B cell (primary cell): ENCODE measurements around the gene STEAP1.

Experiments
- EZH2 ChIP-seq: IDR thresholded peaks from 2 replicates; pipeline ENCODE4 v1.6.1; 2012; ENCODE audit warnings: borderline replicate concordance, low read depth, mild to moderate bottlenecking, moderate library complexity, low read length; ENCODE audit not compliant: insufficient read depth, poor library complexity, severe bottlenecking
- TF ChIP-seq, protein P1 (sequence below): fragments of 200-600 bp; IDR thresholded peaks from one replicate; pipeline ENCODE4 v1.8.0; 2022; ENCODE audit warnings: antibody characterized with exemption, mild to moderate bottlenecking

DNA sequence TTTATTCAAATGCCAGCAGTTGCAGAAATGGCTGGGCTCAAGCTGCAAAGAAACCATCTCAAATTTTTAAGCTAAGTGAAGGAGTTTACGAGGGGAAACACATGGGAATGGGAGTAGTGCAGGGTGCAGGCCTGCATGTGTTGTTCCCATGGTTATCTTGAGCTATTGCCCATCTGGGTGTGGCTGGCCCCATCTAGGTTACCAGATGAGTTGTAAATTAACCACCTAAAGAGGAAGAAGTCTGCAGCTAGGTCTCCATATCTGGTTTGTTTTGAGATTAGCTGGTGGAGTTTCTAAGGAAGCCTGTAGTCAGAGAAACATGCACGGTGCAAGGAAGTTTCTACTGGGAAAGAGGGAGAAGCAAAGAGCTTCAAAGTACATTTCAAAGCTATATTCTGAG, 34.0 kb downstream of the STEAP1 start:
- TF ChIP-seq, protein P1, sequence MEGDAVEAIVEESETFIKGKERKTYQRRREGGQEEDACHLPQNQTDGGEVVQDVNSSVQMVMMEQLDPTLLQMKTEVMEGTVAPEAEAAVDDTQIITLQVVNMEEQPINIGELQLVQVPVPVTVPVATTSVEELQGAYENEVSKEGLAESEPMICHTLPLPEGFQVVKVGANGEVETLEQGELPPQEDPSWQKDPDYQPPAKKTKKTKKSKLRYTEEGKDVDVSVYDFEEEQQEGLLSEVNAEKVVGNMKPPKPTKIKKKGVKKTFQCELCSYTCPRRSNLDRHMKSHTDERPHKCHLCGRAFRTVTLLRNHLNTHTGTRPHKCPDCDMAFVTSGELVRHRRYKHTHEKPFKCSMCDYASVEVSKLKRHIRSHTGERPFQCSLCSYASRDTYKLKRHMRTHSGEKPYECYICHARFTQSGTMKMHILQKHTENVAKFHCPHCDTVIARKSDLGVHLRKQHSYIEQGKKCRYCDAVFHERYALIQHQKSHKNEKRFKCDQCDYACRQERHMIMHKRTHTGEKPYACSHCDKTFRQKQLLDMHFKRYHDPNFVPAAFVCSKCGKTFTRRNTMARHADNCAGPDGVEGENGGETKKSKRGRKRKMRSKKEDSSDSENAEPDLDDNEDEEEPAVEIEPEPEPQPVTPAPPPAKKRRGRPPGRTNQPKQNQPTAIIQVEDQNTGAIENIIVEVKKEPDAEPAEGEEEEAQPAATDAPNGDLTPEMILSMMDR, result no peak
- no peak for TF ChIP-seq EZH2
